ENCODE data around the gene BST2.

GRCh38 chr19:17405250-17406045, at the start of gene BST2:
- TF ChIP-seq, protein P1, sequence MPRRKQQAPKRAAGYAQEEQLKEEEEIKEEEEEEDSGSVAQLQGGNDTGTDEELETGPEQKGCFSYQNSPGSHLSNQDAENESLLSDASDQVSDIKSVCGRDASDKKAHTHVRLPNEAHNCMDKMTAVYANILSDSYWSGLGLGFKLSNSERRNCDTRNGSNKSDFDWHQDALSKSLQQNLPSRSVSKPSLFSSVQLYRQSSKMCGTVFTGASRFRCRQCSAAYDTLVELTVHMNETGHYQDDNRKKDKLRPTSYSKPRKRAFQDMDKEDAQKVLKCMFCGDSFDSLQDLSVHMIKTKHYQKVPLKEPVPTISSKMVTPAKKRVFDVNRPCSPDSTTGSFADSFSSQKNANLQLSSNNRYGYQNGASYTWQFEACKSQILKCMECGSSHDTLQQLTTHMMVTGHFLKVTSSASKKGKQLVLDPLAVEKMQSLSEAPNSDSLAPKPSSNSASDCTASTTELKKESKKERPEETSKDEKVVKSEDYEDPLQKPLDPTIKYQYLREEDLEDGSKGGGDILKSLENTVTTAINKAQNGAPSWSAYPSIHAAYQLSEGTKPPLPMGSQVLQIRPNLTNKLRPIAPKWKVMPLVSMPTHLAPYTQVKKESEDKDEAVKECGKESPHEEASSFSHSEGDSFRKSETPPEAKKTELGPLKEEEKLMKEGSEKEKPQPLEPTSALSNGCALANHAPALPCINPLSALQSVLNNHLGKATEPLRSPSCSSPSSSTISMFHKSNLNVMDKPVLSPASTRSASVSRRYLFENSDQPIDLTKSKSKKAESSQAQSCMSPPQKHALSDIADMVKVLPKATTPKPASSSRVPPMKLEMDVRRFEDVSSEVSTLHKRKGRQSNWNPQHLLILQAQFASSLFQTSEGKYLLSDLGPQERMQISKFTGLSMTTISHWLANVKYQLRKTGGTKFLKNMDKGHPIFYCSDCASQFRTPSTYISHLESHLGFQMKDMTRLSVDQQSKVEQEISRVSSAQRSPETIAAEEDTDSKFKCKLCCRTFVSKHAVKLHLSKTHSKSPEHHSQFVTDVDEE (CRISPR knock-in tag; IDR thresholded peaks at IDR 0.05) = no peak
- TF ChIP-seq ZNF70 (CRISPR knock-in tag; IDR thresholded peaks at IDR 0.05) (no peak), PPARA (CRISPR knock-in tag; IDR thresholded peaks at IDR 0.05; ENCODE audit: borderline replicate concordance) (no peak), ZNF8 (CRISPR knock-in tag; IDR thresholded peaks at IDR 0.05) (no peak), ISL1 (CRISPR knock-in tag; IDR thresholded peaks at IDR 0.05) (no peak), RARB (CRISPR knock-in tag; IDR thresholded peaks at IDR 0.05) (no peak), BACH2 (CRISPR knock-in tag; IDR thresholded peaks at IDR 0.05; ENCODE audit: borderline replicate concordance) (no peak), ZFP3 (CRISPR knock-in tag; IDR thresholded peaks at IDR 0.05) (no peak), ARNTL (CRISPR knock-in tag; IDR thresholded peaks at IDR 0.05; ENCODE audit: borderline replicate concordance, low read depth) (no peak), CSDC2 (CRISPR knock-in tag; IDR thresholded peaks at IDR 0.05) (no peak), ZC3H10 (CRISPR knock-in tag; IDR thresholded peaks at IDR 0.05) (no peak)
- TF ChIP-seq, protein P2, sequence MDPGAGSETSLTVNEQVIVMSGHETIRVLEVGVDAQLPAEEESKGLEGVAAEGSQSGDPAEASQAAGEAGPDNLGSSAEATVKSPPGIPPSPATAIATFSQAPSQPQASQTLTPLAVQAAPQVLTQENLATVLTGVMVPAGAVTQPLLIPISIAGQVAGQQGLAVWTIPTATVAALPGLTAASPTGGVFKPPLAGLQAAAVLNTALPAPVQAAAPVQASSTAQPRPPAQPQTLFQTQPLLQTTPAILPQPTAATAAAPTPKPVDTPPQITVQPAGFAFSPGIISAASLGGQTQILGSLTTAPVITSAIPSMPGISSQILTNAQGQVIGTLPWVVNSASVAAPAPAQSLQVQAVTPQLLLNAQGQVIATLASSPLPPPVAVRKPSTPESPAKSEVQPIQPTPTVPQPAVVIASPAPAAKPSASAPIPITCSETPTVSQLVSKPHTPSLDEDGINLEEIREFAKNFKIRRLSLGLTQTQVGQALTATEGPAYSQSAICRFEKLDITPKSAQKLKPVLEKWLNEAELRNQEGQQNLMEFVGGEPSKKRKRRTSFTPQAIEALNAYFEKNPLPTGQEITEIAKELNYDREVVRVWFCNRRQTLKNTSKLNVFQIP (CRISPR knock-in tag; IDR thresholded peaks at IDR 0.05; ENCODE audit: borderline replicate concordance, low read depth) = no peak
- TF ChIP-seq, protein P3, sequence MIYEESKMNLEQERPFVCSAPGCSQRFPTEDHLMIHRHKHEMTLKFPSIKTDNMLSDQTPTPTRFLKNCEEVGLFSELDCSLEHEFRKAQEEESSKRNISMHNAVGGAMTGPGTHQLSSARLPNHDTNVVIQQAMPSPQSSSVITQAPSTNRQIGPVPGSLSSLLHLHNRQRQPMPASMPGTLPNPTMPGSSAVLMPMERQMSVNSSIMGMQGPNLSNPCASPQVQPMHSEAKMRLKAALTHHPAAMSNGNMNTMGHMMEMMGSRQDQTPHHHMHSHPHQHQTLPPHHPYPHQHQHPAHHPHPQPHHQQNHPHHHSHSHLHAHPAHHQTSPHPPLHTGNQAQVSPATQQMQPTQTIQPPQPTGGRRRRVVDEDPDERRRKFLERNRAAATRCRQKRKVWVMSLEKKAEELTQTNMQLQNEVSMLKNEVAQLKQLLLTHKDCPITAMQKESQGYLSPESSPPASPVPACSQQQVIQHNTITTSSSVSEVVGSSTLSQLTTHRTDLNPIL (CRISPR knock-in tag; IDR thresholded peaks at IDR 0.05; ENCODE audit: low read depth) = no peak
- TF ChIP-seq, protein P4, sequence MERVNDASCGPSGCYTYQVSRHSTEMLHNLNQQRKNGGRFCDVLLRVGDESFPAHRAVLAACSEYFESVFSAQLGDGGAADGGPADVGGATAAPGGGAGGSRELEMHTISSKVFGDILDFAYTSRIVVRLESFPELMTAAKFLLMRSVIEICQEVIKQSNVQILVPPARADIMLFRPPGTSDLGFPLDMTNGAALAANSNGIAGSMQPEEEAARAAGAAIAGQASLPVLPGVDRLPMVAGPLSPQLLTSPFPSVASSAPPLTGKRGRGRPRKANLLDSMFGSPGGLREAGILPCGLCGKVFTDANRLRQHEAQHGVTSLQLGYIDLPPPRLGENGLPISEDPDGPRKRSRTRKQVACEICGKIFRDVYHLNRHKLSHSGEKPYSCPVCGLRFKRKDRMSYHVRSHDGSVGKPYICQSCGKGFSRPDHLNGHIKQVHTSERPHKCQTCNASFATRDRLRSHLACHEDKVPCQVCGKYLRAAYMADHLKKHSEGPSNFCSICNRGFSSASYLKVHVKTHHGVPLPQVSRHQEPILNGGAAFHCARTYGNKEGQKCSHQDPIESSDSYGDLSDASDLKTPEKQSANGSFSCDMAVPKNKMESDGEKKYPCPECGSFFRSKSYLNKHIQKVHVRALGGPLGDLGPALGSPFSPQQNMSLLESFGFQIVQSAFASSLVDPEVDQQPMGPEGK (CRISPR knock-in tag; IDR thresholded peaks at IDR 0.05; ENCODE audit: borderline replicate concordance) = no peak

Data from SK-N-SH treated with all-trans-retinoic acid at 6 μM for 48 hours (cell line).